GM15510 (cell line): Measurements from ENCODE around the gene RPS6KL1.

Source experiments
- POLR2A ChIP-seq: IDR thresholded peaks from 3 replicates; pipeline ENCODE4 v1.6.1; 2011; ENCODE audit warnings: borderline replicate concordance; ENCODE audit not compliant: insufficient read length; ENCODE audit errors: extremely low read depth

The RPS6KL1 gene

GRCh38 chr14:74947353-74948227 lies 24.5 kb upstream of the RPS6KL1 start:
- TF ChIP-seq POLR2A: no peak

- TF ChIP-seq POLR2A: no peak
These were observed 23.7 kb upstream of the RPS6KL1 start for GRCh38 chr14:74946659-74947281.

DNA sequence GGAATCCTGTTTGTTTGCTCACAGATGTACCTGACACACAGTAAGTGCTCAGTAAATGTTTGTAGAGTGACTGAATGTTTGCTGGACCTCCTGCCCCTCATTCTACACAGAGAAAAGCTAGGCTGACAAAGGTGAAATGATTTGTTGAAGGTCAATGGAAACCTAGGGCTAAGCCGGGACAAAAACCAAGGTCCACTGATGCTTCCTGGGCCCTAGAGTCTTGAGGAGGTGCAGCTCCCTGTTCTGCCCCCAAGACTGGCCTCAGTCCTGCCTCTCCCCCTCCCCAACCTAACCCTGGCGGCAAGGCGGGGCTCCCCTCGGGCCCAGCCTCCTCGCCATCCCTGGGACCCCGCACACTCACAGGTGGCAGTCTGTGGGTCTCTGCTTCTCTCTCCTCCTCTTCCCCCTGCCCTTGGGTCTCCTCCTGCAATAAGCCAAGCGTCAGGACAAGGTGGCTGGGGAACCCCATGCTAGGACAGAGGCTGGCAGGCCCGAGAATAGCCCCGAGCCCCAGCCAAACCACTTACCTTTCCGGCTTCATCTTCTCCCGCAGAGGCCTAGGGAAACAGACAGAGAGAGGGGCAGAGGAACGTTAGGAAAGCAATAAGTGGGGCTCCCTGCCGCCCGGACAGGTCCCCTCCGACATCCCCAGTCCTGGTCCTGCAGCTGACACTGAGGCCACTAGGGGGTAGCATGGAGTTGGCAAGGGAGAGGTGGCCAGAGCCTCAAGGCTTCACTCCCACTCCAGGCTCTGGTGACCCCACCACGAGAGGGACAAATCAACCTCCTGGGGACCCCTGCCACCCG lies 23.0 kb upstream of the RPS6KL1 start:
- no peak for TF ChIP-seq POLR2A

DNA sequence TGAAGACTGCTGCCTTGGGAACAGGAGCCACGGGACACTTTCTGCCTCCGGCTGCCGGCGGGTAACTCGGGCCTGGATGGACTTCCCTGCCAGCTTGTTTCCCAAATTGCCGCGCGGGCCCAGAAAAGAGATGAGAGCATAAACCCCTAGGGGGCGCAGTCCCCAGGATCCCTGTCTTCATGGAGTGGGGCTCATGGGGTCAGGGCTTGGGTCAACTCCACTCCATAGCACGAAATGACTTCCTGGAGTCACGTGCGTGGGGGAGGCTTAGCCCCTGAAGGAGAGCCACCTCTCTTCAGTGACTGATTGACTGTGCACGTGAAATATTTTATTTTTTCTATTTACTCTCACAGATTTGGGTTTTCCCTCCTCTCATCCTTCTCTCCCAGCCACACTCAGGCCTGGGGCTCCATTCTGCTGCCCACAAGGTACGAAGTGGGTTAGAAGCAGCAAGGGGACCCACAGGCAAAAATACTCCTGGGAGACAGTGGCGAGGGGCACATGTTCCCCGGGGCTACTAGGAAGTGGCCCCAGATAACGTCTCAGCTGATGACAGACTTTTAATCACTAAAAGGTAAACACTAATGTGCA lies 22.3 kb upstream of the RPS6KL1 start:
- no peak for TF ChIP-seq POLR2A

DNA sequence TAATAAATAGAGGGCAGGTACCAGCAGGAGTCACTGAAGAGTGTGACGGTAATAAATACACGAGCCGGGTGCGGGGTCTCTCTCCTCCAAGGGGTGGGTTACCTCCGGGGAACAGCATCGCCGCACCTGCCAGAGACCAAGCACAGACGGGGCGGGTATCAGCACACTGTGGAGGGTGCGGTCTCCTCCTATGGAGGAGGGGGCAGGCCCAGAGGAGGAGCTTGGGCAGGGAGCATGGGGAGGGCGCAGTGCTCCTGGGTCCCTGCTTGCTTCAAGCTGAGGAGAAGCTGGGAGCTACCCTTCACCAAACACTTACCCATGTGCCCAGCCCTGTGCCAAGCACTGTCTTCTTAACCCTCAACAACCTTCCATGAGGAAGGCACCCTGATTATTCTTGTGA lies 19.5 kb upstream of the RPS6KL1 start:
- peak; percentile 42 for TF ChIP-seq POLR2A

DNA sequence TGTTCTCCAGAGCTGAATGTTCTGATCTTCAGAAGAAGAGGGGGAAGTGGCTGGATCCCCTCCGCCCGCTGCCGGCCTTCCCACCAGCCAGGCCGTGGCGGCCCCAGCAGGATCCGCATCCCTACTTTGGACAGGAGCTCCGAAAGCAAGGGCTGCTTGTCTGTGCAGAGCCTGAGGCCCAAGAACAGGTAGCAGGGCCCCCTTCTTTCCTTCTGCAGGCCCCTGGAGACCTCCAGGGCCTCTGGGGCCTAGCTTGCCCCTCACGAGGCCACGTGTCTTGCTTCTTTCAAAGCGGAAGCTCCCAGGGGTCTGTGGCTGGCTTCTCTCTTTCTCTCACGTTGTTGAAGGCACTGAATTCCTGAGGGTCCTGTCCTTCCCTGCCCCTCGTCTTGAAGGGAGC lies 19.1 kb upstream of the RPS6KL1 start:
- no peak for TF ChIP-seq POLR2A

- TF ChIP-seq POLR2A: peak; percentile 48
These were observed 18.6 kb upstream of the RPS6KL1 start for GRCh38 chr14:74941676-74942097.

- no peak for TF ChIP-seq POLR2A
These were observed 18.0 kb upstream of the RPS6KL1 start for GRCh38 chr14:74940956-74941565.

- no peak for TF ChIP-seq POLR2A
These were observed 15.8 kb upstream of the RPS6KL1 start for GRCh38 chr14:74938531-74939495.

DNA sequence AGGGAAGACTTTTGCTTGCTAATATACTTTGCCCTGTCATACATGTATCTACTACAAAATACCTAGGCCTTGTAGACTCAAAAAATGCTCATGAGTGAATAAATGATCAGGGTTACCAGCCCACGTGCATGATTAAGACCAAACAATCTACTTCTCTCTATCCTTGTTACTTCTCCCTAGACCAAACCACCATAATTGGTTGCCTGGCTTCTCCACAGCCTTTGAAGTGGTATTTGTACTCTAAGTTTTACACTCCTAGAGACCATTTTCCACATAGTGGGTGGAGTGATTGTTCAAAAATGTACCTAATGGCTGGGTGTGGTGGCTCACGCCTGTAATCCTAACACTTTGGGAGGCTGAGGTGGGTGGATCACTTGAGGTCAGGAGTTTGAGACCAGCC lies 14.1 kb upstream of the RPS6KL1 start:
- no peak for TF ChIP-seq POLR2A

DNA sequence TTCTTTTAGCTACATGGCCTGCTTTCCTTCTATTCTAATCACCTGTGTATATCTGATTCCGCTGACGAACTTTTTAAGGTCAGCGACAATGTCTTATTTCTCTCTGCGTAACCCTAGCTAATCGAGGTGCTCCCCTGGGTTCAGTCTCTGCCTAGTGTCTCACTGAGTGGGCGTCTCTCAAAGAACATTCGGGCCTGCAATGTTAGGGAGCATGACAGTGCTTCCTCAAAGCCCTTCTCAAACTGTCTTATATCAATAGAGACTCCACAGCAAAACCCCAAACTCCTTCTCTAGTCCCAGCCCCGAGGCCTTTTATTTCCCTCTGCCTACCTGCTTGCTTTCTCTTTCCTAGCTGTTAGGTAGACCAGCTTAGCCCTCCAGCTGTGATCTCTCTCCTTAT lies 13.7 kb upstream of the RPS6KL1 start:
- no peak for TF ChIP-seq POLR2A

- TF ChIP-seq POLR2A: no peak
These were observed 13.1 kb upstream of the RPS6KL1 start for GRCh38 chr14:74936151-74936550.

GRCh38 chr14:74935360-74935680 lies 12.3 kb upstream of the RPS6KL1 start:
- TF ChIP-seq POLR2A: no peak
